GM19328 (cell line): ENCODE results near the gene JAZF1.

Source experiments
- ATAC-seq: cut with Tn5 transposase; IDR thresholded peaks from one replicate; pipeline ENCODE4 v1.9.1; 2021; ENCODE audit warnings: mild to moderate bottlenecking, moderate library complexity; ENCODE audit not compliant: unreplicated experiment

JAZF1 gene

GRCh38 chr7:28180364-28181147, at the start of gene JAZF1:
Gene JAZF1, minus strand, starts transcription at chr7:28180795.
- ATAC-seq: no peak

- ATAC-seq: no peak
Observed at GRCh38 chr7:28230261-28230660, 49.7 kb upstream of the JAZF1 start.

- ATAC-seq: no peak
Observed at GRCh38 chr7:28228396-28228795, 47.8 kb upstream of the JAZF1 start.

GRCh38 chr7:28226003-28226402, 45.4 kb upstream of the JAZF1 start:
- ATAC-seq: no peak

GRCh38 chr7:28225576-28225975, 45.0 kb upstream of the JAZF1 start:
- ATAC-seq: no peak

GRCh38 chr7:28224675-28225074, 44.1 kb upstream of the JAZF1 start:
- ATAC-seq: no peak

- ATAC-seq: no peak
Observed at GRCh38 chr7:28224172-28224571, 43.6 kb upstream of the JAZF1 start.

GRCh38 chr7:28222636-28223035, 42.0 kb upstream of the JAZF1 start:
- no peak for ATAC-seq

GRCh38 chr7:28219793-28220192, 39.2 kb upstream of the JAZF1 start:
- no peak for ATAC-seq

- ATAC-seq: no peak
Observed at GRCh38 chr7:28217143-28217542, 36.5 kb upstream of the JAZF1 start.

- no peak for ATAC-seq
Observed at GRCh38 chr7:28211006-28211405, 30.4 kb upstream of the JAZF1 start.

- no peak for ATAC-seq
Observed at GRCh38 chr7:28208506-28208905, 27.9 kb upstream of the JAZF1 start.

- ATAC-seq: no peak
Observed at GRCh38 chr7:28207486-28208158, 27.0 kb upstream of the JAZF1 start.

GRCh38 chr7:28205506-28205905, 24.9 kb upstream of the JAZF1 start:
- ATAC-seq: no peak

- no peak for ATAC-seq
Observed at GRCh38 chr7:28203508-28204240, 23.1 kb upstream of the JAZF1 start.

GRCh38 chr7:28202222-28202621, 21.6 kb upstream of the JAZF1 start:
- ATAC-seq: no peak

GRCh38 chr7:28201131-28201530, 20.5 kb upstream of the JAZF1 start:
- no peak for ATAC-seq

- ATAC-seq: no peak
Observed at GRCh38 chr7:28200598-28200997, 20.0 kb upstream of the JAZF1 start.

GRCh38 chr7:28199021-28199510, 18.5 kb upstream of the JAZF1 start:
- no peak for ATAC-seq

- no peak for ATAC-seq
Observed at GRCh38 chr7:28195910-28196620, 15.5 kb upstream of the JAZF1 start.
